ENCODE data around the gene CHN1. TPM values are rescaled to one million over a fixed set of nuclear protein-coding genes. Genes with fewer than 3 reads are reported as not detected.
A peak's percentile ranks its signal among the peaks of the same experiment; 100 is the strongest.

Gene CHN1, protein sequence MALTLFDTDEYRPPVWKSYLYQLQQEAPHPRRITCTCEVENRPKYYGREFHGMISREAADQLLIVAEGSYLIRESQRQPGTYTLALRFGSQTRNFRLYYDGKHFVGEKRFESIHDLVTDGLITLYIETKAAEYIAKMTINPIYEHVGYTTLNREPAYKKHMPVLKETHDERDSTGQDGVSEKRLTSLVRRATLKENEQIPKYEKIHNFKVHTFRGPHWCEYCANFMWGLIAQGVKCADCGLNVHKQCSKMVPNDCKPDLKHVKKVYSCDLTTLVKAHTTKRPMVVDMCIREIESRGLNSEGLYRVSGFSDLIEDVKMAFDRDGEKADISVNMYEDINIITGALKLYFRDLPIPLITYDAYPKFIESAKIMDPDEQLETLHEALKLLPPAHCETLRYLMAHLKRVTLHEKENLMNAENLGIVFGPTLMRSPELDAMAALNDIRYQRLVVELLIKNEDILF
- 130 TPM for polyA plus RNA-seq (2013, experiment 1 of 2; ENCODE audit: insufficient read length)
- 135 TPM for polyA plus RNA-seq (2013, experiment 2 of 2; ENCODE audit: insufficient read length)

DNA sequence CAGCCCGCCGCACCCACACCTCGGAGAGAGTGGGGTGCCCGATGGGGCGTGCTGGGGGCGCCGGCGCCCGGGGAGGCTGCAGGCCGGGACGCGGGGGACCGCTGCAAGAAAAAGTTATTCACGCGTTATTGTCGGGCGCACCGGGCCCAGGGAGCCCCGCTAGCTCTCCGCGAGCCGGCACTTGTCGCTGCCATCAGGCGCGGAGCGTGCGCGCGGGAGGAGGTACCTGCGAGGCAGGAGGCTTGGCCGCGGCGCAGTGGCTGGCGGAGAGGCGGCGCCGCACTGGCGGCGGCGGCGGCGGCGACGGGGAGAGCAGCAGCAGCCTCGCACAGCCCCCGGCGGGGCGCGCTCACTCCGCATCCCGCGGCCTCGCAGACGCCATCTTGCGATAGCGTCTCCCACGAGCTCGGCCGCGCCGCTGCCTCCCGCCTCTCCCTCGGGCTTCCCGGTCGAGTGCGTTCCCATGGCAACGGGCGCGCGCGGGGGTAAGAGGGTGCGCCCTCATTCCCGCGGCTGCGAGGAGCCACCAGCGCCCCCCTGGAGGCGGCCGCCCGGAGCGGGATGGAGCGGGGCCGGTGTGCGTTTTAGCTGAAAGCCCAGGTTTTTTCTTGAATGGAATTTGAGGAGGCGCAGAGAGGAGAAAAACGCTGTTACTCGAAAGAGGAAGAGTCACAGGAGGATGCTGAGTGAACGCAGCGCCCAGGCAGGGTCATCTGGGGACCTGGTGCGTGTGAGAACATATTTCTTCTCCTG is at the start of gene CHN1:
Gene CHN1, minus strand, starts transcription at position 402 of the 753 bp plus-strand sequence. CDS start 469 bp downstream, outside the sequence.
- DNase-seq = peak; percentile 84

- DNase-seq = no peak
These were observed 49.2 kb upstream of the CHN1 start for GRCh38 chr2:175054340-175054739.

DNA sequence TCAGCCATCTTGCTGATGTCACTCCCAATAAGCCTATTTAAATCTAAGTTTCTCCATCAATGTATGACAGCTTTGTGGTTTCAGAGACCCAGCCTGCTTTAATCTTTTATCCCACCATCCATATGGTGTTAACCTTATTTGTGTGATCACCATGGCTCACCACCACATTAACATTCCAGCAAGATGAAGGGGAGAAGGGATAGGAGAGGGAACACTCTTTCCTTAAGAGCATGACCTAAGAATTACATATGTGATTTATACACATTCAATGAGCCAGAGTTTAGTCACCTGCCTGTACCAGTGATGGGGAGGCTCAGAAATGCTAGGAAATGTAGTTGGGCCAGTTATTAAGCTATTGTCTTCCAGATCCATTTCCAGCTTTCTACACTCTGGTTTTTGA is 44.5 kb upstream of the CHN1 start:
- peak; percentile 57 for DNase-seq

GRCh38 chr2:175048275-175048674 is 43.1 kb upstream of the CHN1 start:
- DNase-seq = no peak

DNA sequence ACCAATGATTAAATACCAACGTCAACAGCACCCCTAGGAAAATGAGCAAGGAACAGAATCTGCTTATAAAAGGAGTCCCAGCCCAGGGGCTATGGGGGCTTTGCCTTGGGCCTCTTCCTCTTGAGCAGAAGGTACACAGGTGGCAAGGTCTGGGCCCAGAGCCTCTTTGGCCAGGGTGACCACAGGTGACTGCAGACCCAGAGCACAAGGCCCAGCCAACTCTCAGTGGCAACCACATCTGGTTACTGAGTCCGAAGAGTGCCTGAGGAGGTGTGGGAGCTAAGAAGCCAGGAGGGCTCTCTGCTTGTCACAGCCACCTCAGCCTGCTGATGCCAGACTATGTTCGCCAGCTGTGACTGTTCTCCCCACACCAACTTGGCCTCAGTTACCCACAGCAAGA is 34.3 kb upstream of the CHN1 start:
- DNase-seq = no peak

- DNase-seq = no peak
These were observed 33.9 kb upstream of the CHN1 start for GRCh38 chr2:175039031-175039430.

GRCh38 chr2:175037941-175038340 is 32.8 kb upstream of the CHN1 start:
- DNase-seq = no peak

DNA sequence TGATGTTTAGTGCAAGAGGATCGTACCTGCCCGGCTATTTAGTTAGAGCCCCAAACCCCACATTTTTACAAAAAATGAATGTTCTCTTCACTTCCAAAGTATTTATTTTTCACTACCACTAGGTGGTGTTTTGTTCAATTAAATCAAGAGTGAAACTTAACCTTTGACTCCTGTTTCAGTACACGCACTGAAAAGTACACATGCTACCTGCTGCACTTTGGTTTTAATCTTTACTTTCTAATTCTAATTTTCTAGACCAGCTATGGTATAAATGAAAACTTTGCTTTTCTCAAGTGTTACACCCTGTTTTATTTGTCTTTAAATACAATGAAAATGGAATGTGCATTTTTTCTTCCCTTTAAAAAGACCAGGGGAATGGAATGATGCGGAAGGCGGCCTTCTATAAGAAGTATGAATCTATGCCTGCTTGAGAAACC is 31.4 kb upstream of the CHN1 start:
- DNase-seq = peak; percentile 10

GRCh38 chr2:175035806-175036205 is 30.6 kb upstream of the CHN1 start:
- DNase-seq = no peak

GRCh38 chr2:175034716-175035115 is 29.5 kb upstream of the CHN1 start:
- DNase-seq = no peak

- DNase-seq = peak; percentile 45
These were observed 25.4 kb upstream of the CHN1 start for GRCh38 chr2:175030380-175031271.

- DNase-seq = no peak
These were observed 22.6 kb upstream of the CHN1 start for GRCh38 chr2:175027755-175028154.

DNA sequence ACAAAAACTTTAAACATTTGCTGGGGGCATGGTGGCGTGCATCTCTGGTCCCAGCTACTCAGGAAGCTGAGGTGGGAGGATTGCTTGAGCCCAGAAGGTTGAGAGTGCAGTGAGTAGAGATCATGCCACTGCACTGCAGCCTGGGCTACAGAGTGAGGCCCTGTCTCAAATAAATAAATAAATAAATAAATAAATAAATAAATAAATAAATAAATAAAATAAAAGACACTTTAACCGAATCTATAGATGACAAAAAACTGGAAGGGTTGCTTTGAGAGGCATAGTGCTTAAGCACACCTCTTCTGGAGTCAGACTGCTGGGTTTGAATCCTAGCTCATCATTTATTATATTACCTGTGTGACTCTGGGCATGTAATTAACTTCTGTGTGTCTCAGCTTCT is 21.2 kb upstream of the CHN1 start:
- DNase-seq = no peak

DNA sequence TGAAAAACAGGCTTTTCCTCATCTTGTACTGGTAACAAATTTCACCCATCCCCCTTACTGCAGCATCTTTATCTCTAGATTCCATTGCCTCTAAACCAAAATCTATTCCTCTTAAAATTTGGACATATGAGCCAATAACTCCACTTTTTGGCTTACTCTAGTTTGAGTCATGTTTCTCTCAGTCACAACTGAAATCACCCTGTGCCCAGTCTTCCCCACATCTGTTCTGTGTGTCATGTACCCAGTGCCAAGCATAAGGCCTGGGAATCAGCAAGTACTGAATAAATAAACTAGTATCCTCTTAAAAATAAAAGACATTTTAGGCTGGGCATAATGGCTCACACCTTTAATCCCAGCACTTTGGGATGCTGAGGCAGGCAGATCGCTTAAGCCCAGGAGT is 20.8 kb upstream of the CHN1 start:
- DNase-seq = no peak

GRCh38 chr2:175025233-175025632 is 20.1 kb upstream of the CHN1 start:
- no peak for DNase-seq

GRCh38 chr2:175022923-175023322 is 17.7 kb upstream of the CHN1 start:
- DNase-seq = no peak

DNA sequence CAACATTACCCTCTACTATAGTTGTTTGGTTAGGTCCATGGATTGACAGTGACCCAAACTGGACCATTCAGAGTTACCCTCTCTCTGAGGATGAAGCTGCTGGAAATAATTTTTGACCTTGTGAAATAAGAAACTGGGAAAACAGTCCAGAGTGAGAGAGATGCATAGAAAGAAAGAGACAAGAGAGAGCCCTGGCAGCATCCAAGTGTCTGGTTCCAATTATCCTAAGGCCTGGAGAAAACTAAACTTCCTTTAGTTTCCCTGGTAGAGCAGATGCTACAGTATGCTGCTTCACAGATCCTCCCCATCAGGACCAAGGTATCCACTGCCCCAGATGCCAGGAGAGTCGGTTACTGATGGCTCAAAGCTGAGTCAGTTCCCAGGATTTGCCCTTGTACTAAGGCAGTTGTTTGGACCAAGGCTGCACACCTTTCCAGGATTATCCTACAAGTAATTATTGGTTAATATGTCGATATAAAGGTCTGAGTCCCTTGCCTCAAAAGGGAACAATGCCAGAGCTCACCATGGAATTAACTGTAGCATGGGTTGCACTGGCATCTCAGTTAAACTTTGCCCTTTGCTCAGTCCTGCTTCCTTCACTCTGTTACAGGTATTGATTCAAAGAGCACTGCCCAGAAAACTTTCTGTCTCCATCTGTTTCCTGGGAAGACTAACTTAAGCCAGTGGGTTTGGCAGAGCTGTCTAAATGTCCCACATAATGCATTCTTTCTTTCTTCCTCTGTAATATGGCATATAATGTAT is 14.6 kb upstream of the CHN1 start:
- no peak for DNase-seq

DNA sequence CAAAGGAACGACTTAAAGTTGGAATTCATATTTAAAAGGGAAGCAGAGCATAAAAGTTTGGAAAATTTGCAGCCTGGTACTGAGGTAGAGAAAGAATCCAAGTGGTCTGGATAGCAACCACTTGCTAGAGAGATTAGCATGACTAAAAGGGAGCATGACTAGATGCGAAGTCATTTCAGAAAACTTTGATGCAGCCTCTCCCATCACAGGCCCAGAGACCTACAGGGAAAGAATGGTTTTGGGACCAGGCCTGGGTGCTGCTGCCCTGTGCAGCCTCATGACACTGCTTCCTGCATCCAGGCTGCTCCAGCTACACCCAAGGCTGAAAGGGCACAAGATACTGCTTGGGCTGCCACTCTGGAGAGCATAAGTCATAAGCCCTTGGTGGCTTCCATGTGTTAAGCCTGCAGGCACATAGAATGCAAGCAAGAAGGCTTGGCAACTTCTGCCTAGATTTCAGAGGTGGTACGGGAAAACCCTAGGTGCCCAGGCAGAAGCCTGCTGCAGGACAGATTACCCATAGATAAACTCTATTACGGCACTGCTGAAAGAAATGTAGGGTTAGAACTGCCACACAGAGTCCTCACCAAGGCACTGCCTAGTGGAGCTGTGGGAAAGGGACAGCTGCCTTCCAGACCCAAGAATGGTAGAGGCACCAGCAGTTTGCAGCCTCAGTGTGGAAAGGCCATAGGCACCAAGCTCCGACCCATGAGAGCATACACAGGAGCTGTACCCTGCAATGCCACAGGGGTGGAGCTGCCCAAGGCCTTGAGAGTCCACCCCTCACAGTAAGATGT is 12.6 kb upstream of the CHN1 start:
- no peak for DNase-seq

- no peak for DNase-seq
These were observed 10.2 kb upstream of the CHN1 start for GRCh38 chr2:175015340-175015739.

DNA sequence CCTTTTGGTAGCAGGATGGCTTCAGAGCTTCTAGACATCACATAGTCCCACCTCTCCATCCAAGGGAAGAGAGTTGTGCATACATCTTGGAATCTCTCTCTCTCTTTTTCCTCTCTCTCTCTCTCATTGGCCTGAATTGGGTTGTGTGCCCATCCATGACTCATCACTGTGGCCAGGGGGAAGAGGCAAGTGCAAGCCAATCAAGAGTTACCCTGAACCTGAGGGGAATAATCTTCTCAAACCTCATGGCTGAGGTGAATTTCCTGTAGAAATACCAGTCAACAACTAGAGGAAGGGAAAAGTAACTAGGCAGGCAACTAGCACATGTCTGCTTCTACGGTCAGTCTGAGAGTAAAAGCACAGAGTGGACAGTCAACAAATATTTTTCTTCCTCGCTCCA is 7.3 kb upstream of the CHN1 start:
- no peak for DNase-seq

GRCh38 chr2:175011505-175011904 is 6.3 kb upstream of the CHN1 start:
- no peak for DNase-seq
